Activated CD4-positive, alpha-beta T cell treated with anti-CD3 and anti-CD28 coated beads for 1 hour (primary cell): ENCODE data around the gene ANKRD50.

Experiments
- DNase-seq: peaks from one replicate; pipeline ENCODE4 v3.0.0-alpha.2; 2020

The ANKRD50 gene, protein sequence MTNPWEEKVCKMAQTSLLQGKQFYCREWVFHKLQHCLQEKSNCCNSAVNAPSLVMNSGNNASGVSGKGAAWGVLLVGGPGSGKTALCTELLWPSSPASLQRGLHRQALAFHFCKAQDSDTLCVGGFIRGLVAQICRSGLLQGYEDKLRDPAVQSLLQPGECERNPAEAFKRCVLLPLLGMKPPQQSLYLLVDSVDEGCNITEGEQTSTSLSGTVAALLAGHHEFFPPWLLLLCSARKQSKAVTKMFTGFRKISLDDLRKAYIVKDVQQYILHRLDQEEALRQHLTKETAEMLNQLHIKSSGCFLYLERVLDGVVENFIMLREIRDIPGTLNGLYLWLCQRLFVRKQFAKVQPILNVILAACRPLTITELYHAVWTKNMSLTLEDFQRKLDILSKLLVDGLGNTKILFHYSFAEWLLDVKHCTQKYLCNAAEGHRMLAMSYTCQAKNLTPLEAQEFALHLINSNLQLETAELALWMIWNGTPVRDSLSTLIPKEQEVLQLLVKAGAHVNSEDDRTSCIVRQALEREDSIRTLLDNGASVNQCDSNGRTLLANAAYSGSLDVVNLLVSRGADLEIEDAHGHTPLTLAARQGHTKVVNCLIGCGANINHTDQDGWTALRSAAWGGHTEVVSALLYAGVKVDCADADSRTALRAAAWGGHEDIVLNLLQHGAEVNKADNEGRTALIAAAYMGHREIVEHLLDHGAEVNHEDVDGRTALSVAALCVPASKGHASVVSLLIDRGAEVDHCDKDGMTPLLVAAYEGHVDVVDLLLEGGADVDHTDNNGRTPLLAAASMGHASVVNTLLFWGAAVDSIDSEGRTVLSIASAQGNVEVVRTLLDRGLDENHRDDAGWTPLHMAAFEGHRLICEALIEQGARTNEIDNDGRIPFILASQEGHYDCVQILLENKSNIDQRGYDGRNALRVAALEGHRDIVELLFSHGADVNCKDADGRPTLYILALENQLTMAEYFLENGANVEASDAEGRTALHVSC (N-terminal part only)

DNA sequence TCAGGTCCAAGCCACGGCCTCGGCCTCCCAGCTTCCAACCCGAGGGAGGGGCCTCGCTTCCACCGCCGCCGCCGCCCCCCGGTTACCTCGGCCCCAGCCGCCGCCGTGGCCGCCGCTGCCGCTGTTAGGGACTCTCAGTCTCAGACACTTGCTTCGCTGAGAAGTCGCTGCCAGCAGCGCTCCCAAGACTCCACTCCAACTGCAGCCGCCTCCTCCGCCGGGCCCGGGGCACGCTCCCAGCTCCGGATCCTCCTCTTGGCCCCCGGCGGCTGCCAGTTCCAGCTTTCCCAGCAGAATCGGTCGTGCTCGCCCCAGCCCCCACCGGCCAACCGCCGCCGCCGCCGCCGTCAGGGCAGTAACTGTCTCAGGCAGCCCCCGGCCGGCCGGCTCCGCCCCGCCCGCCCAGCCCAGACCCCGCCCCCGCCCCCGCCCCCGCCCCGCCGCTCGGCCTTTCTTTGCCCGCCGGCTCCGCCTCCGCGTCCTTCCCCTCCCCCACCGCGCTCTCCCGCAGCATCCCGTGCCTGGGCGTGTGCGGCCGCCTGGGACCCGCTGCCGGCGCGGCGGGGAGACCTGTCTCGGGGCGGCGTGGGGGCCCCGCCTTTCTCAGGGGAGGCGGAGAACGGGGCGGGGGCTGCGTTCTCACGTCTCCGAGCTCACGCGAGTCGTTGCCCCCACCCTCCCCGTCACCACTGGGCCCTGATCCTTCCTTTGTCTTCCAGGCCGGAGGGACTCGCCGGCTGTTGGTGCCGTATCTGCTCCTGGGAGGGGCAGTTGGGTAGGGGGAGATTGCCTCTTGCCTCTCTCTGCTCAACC lies at the start of gene ANKRD50:
TSS of gene ANKRD50 (minus strand) at position 361 of the 813 bp plus-strand sequence. CDS start 2,221 bp downstream, outside the sequence.
- peak; percentile 39 for DNase-seq

DNA sequence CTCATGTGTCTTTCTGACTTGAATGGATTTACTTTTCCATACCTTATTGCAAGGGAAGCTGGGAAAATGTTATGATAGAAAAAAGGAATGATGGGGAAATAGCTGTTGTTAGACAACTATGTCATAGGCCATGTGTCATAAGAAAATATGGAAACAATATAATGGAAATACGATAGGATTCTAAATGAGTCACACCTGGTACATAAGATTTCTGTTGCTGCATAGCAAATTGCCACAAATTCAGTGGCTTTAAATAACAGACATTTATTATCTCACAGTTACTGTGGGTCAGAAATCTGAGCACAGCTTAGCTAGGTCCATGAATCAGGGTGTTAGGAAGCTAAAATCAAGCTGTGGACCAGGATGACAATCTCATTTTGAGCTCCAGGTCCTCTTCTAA lies 44.6 kb upstream of the ANKRD50 start:
- no peak for DNase-seq

DNA sequence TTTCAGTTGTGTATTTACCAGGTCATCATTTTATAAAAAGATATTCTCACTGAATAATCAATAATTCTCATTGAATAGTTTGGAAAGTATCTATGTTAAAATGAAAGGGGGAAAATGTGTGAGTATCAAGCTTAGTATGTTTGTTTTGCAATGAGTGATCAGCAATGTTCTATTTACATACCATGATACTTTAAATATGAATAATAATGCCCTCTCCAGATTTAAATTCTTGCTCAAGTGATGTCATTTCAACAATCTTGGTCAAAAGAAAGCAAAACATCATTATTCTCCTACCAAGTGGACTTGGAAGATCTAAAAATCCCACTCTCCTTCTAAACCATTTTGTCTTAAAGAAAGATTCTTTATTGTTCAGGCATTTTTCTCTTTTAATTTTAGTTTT lies 42.1 kb upstream of the ANKRD50 start:
- DNase-seq, result no peak

DNA sequence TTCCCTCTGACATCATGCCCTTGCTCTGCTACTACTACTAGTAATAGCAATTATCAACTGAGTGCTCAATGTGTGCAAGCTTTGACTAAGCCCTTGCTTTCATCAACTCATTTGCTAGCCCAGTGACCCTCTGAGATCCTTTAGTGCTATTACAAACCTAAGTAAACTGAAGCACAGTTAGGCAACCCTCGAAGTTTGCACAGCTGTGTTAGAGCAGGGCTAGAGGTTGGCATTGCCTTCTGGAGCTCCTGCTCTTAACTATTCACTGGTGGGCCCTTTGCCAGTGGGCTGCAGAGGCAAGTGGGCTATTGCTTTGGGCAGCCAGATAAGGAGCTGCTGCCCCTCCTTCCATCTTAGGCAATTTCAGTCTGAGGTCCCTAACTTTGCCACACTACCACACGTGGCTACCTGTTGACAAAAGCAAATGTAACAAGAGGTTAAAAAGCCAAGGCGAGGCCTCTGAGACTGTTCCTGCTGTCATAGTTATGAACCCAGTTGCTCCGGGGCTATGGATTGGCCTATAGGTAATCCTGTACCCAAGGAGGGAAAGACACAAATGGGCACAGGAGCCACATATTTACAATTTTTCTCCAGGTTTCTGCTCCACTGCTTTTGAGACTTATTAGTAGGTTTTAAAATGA lies 41.5 kb upstream of the ANKRD50 start:
- no peak for DNase-seq

DNA sequence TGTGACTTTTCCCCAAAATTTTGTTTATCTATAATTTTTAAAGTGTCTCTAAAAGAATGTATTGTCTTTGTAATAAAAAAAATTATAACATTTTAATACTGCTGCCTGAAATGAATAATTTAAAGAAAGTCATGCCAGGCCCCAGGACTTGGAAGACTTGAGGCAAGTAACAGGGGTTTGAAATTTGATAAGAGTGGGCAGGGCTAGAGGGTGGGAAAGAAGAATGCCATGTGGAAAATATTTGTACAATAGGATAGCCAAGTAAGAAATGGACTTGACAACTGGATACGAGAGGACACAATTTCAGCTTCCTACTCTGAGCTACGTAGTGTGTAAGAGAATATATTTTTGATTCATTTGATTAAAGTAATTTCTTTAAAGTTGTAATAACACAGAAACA lies 36.9 kb upstream of the ANKRD50 start:
- DNase-seq, result no peak

DNA sequence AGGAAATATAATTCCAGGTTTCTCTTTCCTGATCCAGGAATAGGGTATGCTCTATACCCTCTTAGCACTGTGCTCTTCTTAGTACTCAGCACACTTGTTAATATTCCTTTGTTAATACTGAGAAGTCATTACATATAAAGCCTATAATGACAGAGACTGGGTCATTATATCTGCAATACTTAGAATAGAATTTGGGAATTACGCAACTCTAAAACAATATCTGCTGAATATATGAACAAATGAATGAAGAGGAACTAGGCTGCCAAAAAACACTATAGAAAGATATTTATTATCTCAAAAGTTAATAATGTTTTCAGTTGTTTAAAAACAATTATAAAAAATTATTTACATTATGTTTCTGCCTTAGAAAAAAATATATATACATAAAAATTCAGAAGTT lies 36.4 kb upstream of the ANKRD50 start:
- DNase-seq, result no peak

DNA sequence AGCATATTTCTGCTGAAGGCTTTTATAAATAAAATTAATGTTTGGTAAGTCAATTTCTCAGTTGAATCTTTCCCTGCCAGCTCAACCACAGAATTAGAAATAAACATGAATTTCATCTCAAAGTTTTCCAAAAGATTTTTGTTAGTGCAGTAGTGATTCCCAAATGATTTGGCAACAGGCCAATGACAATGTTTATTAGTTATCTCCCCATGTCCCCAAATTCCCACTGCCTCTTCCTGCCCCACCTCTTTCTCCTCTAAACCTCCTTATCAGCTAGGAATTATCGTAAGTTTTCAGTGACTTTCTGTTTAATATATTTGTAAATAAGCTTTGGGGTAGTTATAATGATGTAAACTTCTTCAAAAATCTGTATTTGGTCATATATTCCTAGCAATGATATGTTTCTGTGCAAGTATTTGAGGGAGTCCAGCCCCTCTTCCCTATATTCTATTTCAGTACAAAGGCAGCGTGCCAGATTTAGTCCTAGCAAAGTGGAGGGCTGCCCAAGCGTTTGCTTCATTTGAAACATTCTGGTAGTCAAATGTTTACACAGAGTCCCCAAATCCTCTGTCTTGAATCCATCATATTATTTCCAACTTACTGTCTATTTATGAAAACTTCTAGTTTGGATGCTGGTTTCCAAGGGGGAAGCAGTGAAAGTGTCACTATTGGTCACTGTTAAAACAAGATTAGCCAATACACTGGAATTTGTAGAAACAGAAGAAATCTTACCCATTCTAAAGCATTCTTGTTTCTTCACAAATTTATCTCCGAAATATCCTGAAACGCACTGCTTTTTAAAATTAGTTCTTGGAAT lies 33.7 kb upstream of the ANKRD50 start:
- DNase-seq, result no peak

DNA sequence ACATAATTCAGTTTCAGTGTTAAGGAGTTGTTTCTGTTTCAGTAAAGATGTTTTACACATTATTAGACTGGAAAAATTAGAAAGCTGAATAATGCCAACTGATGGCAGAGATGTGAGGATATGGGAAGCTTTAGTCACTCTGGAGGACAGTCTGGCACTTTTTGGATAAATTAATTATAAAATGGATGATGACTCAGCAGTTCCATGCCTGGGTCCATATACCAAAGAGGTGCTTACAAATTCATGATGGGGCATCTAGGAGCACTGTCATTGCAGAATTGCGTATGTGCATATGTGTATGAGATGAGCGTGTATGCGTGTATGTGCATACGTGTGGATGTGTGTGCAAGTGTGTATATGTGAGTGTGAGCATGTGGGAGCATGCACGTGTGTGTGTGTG lies 31.2 kb upstream of the ANKRD50 start:
- DNase-seq, result no peak

DNA sequence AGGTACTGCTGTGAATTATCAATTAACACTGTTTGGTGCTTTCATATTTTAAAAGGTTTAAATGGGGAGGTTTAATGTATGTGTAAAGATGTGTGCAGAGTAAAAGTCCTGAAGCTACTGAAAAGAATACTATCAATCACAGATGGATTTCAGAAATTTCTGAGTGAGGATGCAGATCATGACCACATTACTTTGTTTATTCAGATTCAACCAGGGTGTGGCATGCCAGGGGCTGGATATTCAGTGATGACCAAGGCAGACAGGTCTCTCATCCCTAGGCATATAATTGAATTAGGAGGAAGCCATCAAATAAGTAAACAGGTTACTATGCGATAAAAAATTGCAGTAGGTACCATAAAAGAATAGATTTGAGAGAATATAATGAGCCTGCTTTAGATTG lies 28.0 kb upstream of the ANKRD50 start:
- DNase-seq, result no peak

DNA sequence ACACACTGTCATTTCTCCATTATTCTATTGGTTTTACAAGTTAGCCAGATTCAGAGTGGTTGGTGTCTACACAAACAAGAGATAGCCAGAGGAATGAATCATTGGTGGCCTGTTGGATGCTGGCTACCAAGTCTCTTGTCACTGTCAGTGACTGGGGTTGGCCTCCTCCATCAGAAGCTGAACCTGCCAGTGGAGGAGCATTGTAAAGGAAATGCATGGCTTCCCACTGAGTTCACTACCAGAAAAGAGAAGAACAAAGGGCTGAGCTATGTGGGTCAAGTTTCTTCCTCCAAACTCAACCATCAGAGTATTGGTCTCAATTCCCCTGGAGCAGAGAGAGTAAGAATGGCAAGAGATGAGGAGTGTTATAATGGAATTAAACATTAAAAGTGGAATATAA lies 26.5 kb upstream of the ANKRD50 start:
- DNase-seq, result no peak

DNA sequence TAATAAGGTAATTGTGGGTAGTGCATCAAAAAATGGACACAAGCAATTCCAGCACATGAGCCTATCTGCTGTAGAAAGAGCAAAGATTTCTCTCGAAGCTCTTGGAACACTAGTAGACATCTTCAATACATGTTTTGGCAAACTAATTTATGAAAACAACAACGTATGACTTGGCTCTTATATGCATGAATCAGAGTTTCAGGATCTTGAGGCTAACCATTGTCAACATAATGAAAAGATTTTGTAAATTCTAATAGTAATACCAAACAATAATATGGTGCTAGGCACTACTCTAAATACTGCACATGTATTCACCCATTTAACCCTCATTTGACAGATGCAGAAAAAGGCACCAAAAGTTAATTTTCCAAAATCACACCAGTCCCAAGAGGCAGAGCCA lies 25.1 kb upstream of the ANKRD50 start:
- DNase-seq, result no peak

DNA sequence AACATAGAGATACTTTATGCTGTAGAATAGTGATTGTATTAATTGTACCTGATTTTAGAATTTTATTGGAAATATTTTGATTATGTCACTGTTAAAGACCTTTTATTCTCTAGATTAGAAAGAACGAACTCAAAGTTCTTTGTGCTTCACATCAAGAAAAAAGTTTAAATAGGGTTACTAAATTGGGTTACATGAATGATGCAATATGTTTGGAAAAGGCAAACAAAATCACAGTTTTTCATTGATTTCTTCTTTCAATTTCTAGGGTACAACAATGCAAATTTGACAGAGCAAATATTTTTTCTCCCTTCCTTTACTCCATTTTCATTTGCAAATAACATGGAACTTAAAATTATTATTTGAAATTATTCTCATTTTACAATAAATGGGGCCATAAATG lies 24.0 kb upstream of the ANKRD50 start:
- no peak for DNase-seq

DNA sequence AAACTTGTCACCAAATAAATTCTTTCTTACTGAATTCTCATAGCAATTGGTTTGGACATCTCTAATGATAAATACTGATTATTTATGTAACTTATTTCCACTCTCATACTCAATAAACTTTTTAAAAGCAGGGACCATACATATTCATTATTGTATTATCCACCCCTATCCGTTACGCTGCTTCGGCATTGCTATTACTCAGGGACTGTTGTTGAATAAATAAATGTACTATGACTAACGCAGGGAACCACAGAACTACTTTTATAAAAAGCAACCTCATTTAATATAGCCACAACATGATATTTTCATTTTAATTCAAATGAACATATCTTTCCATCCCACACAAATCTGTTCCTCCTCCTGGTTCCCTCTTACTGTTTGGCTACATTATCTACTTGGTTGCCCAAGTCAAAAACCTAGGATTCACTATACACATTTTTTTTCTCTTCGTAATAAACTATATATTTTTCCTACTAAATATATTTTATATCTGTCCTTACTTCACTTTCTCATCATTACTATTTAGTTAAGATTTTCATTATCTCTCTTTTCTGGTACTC lies 14.9 kb upstream of the ANKRD50 start:
- no peak for DNase-seq

DNA sequence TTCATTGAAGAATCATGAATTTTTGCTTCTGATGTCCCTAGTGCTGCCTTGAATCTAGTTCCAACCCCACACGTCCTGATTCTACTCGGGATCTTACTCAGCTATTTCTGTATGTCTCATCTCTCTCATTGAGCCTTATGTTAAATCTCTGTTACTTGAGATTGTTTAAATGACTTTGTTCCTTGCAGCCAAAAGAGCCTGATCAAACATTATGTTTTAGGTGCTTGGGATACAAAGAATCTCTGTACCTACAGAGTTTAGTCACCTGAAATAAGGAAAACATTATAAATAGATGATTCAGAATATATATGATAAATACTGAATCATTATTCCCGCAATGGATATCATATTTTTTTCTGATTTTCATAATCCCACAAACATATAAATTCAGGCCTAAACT lies 13.7 kb upstream of the ANKRD50 start:
- no peak for DNase-seq

DNA sequence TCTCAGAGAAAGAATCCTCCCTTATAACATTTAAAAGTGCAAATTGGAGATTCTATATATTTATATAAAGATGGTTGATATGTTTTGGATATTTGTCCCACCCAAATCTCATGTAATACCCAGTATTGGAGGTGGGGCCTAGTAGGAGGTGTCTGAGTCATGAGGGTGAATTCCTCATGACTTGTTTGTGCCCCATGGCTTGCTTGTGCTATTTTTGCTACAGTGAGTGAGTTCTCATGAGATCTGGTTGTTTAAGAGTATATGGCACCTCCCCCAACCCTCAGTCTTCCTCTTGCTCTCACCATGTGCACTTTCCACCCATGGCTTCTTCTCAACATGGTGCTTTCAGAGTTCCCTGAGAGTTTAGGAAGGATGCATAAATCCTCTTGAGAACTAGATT lies 9.5 kb upstream of the ANKRD50 start:
- no peak for DNase-seq

DNA sequence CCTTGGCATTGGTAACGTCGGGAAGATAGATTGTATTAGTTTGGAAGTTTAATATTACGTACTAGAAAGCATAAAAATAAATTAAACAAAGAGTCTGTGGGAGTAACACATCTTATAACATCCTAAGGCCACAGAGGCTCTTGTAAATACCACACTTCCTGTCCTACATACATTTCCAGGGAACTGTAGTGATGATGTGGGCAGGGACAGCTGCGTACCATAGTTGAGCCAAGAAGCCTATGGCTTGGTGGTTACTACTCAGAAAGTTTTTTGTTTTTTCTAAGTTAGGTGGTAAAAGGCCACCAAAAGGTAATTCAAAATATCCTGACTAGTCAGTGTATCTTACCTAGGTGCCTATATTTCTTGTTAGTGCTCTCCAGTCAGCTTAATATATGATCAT lies 4.6 kb upstream of the ANKRD50 start:
- DNase-seq, result no peak

DNA sequence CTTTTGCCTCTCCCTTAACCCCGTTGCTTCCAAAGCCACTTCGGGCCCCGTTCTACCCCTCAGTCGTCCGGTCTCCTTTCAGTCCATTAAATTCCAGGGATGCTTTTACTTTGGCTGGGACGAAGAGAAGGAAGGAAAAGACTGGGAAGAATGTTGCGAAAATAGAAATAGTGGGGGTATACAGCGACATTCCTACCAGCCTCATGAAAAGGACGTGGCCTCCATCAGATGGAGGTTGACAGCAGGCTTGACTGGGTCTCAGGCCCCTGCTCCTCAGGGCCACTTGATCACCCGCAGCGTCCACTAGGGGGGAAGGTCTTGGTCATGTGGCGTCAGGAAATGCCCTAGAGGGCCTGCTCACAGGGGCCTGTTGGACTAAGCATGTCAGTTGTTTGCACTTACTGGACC lies 657 bp upstream of the ANKRD50 start:
- no peak for DNase-seq

DNA sequence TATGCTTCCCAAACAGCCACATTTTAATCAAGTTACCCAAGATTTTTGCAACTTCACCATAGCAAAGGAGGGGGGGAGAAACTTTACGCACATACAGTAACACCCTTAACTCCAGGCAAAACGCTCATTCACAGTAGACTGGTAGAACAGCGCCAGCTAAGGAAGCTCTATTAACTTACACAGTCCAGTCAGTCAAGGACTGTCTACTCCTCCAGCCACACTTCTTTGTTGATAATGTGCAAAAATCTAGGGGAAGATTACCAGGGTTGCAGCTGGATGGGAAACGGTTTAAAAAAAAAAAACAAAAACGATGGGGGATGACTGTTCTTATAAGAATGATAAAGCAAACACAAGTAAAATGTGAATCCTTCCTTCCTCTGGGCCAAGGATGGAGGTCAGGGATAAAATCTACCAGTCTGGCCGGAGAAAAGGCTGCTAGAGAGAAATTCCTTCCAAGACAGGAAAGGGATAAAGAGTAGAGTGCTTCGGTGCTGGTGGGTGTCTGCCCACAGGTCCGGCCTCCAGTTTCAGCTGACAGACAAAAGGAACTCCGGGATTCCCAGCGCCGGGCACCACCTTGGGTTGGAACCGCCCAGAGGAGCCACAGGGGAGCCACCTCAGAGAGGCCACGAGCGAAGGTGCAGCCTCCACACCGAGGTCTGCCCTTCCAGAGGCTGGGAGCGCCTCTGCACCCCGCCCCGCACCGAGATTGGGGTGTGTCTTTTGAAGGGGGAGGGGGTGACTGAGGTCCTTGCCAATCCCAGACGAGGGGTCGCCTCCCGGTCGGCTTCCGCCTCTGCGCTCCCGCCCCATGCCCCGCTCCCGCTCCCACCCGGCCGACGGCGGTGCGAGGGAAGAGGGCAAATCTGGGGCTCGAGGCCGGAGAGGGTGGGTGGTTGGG lies 811 bp downstream of the ANKRD50 start:
- no peak for DNase-seq

DNA sequence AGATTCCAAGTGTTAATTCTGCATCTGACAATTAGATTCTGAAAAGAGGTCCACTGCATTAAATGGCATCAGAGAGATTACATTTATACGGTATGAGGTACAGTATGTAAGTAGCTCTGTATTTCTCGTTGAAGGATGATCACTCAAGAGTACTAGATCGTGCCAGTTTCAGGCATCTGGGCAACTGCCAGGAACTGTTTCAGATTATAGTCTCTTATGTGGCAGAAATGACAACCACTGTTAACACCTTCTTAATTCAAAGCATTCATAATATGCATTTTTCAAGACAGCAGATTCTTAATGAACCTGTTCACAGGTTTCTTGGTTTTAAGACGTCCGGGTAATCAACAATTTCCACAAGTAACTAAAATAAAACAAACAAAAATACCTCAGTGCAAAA lies 1.6 kb downstream of the ANKRD50 start:
- DNase-seq, result no peak
